ENCODE results near the gene GPR107.

Gene GPR107

GRCh38 chr9:130028493-130029222 is 25.0 kb upstream of the GPR107 start:
- DNase-seq, result no peak

GRCh38 chr9:130029223-130029973 is 24.3 kb upstream of the GPR107 start:
- no peak for DNase-seq

GRCh38 chr9:130030651-130031127 is 23.0 kb upstream of the GPR107 start:
- no peak for DNase-seq

GRCh38 chr9:130034570-130034969 is 19.1 kb upstream of the GPR107 start:
- peak; percentile 66 to 69 for DNase-seq

GRCh38 chr9:130036099-130036498 is 17.6 kb upstream of the GPR107 start:
- peak; percentile 65 to 71 for DNase-seq

GRCh38 chr9:130039528-130040147 is 14.1 kb upstream of the GPR107 start:
- DNase-seq, result no peak

- DNase-seq, result peak in 1 of 2 donors; percentile 42
These were observed 12.6 kb upstream of the GPR107 start for GRCh38 chr9:130040984-130041647.

GRCh38 chr9:130041648-130042405 is 11.9 kb upstream of the GPR107 start:
- DNase-seq, result peak in 1 of 2 donors; percentile 29

- DNase-seq, result no peak
These were observed 11.3 kb upstream of the GPR107 start for GRCh38 chr9:130042406-130042884.

GRCh38 chr9:130042885-130043653 is 10.6 kb upstream of the GPR107 start, which contains the start of gene FNBP1:
FNBP1 (minus strand) TSS chr9:130043189; CDS start chr9:130042975, 214 bp downstream.
- DNase-seq, result peak; percentile 66 to 77

- peak in 1 of 2 donors; percentile 31 for DNase-seq
These were observed 9.8 kb upstream of the GPR107 start for GRCh38 chr9:130043654-130044623.

GRCh38 chr9:130045725-130046450 is 7.8 kb upstream of the GPR107 start:
- DNase-seq, result peak; percentile 57 to 66

GRCh38 chr9:130049431-130050210 is 4.1 kb upstream of the GPR107 start:
- DNase-seq, result no peak

- no peak for DNase-seq
These were observed 3.2 kb upstream of the GPR107 start for GRCh38 chr9:130050462-130050861.

- DNase-seq, result peak; percentile 79 to 81
These were observed 1.9 kb upstream of the GPR107 start for GRCh38 chr9:130051855-130052254.

- no peak for DNase-seq
These were observed 600 bp upstream of the GPR107 start for GRCh38 chr9:130053109-130053503.

- DNase-seq, result no peak
These were observed 650 bp downstream of the GPR107 start for GRCh38 chr9:130054325-130054786.

GRCh38 chr9:130054820-130055219 is 1.1 kb downstream of the GPR107 start:
- DNase-seq, result no peak

Data from inflammatory macrophage treated with lipopolysaccharide for 1 hour (primary cell).